ENCODE results near the gene MBNL3.

DNA sequence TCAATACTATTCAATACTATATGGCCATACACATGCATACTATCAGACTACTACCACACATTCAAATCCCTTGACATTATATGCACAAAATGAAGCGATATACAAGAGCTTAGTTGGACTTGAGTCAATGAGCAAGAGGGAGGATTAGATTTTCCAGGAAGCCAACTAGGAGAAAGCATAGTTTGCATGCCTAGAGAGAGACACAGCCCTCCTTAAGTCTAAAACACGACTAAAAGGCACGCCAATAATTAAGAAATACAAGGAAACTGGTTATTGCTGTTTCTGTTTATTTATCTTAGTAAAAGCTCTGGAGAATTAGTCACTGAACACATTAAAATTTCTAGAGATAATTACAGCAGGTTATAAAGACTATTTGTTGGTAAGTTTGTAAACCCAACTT, 21.8 kb downstream of the MBNL3 start:
- no peak for TF ChIP-seq ZNF274 (IDR thresholded peaks at IDR 0.05; ENCODE audit: low read depth, low read length)
- no peak for TF ChIP-seq YY1 (IDR thresholded peaks at IDR 0.05; ENCODE audit: insufficient read depth, insufficient read length)
